GM21786 (cell line): ENCODE data around the gene SESN1.

Experiments
- ATAC-seq: cut with Tn5 transposase; IDR thresholded peaks from one replicate; pipeline ENCODE4 v1.9.1; 2021; ENCODE audit not compliant: unreplicated experiment

Gene SESN1

DNA sequence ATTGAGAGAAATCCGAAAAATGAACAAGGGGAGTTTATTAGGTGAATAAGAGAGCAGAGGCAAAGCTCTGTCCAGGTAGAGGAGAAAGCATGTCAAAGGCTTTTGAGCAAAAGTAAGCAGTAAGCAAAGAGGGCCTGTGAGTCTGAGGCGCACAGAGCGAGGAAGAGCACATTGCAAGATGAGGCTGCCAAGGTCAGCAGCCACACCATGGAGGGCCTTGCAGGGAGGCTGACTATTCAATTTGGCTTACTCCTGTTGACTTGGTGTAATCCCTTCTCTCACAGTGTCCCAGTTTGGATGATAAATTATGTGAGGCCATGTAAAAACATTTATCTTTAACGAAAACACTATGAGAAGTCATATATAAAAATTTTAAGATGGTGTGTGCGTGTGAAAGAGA lies 32.4 kb downstream of the SESN1 start:
- no peak for ATAC-seq

DNA sequence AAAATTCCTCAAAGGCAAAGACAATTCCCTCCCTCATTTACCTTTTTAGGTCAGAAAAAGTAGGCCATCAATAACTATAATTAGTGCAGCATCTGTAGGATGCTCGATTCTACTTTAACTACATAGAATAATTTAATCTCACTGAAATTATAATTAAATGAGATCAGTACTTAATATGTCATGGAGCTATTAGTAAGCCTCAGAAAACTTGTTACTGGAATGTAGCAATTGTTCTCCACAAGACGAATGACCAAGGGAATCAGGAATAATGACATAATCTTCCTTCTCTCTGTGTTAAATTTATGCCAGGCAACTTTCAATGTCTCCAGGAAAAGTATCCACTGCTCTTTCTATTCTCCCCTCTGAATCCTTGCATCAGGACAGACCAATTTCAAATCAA lies 34.1 kb downstream of the SESN1 start:
- ATAC-seq: no peak

DNA sequence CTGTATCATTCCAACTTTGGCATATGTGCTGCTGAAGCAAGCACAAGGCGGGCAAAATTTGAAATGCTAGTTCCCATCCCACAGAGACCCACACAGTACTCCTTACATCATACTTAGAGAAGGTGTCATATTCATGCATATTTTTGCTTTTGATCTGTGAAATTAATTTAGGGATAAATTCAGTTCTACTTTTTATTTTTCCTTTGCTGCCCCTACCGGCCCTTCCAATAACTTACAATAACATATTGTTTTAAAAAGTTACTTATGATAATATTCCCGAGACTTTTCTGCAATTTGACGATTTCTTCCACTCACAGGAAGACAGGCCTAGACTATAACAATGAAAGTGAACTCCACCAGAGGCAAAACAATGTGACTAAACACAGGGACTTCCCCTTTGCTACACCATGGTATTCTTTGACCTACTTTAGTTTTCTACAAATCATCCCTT lies 35.0 kb downstream of the SESN1 start:
- ATAC-seq: peak; percentile 83

DNA sequence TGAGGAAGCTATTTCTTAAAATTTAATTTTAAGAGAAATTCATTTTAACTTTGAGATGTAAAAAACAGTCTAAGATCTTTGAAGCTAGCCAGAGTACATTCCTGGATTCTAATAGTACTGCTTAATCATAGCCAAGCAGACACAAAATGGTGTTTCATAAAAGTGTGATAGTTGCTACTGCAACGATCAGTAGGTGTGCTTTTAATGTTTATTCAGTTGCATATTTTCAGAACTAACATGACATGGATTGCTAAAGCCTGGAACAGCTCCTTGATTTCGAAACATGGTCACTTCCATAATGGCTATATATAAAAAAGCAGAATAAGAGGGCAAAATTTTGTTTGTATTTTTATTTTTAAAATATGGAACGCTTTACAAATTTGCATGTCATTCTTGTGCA lies 35.5 kb downstream of the SESN1 start:
- ATAC-seq: no peak

DNA sequence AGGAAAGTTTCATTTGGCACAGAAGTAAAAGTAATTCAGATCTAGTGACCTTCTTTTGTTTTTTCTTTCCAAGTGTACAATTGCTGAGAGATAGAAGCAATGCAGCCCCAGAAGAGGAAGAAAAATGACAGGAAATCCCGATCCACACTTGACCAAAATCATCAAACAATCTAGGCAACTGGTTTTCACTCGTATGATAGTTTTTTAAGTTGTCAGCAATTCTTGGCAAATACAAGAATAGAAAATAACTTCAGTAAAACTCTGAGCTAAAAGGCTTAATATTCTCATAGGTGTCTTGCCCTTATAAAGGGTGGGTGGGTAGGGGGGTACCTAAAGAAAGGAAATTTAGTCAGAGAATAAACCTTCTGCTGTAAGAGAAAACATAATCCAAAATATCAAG lies 36.0 kb downstream of the SESN1 start:
- no peak for ATAC-seq

DNA sequence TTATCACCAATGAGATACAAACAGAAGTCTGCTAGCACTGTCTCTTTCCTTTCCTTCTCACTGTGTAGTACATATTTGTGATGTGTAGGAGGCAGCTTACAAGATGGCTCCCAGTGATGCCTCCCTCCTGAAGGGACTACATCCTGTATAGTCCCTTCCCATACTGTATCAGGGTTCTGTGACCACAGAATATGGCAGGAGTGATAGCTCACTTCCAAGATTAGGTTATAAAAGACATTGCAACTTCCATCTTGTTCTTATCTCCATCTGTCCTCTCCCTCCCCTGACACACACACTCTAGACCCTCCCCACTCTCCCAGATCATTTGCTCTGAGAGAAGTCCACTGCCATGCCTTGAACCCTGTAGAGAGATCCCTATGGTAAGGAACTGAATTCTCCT lies 38.0 kb downstream of the SESN1 start:
- no peak for ATAC-seq

DNA sequence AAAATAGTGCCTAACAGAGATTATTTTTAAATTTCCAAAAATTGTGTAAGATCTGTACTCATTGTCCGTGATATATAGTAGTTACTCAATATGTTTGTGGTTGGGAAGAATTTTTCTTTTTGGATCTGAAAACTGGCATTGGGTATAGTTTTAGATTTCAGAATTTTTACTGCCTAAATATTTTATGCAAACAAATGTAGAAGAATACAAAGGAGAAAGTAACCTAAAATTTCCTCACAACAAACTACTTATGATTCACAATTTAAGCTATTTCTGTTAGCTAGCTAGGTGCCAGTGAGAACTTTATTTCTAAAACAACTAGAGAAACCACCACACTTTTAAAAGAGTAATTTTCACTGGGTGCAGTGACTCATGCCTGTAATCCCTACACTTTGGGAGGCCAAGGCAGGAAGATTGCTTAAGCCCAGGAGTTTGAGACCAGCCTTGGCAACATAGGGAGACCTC lies 38.8 kb downstream of the SESN1 start:
- no peak for ATAC-seq

DNA sequence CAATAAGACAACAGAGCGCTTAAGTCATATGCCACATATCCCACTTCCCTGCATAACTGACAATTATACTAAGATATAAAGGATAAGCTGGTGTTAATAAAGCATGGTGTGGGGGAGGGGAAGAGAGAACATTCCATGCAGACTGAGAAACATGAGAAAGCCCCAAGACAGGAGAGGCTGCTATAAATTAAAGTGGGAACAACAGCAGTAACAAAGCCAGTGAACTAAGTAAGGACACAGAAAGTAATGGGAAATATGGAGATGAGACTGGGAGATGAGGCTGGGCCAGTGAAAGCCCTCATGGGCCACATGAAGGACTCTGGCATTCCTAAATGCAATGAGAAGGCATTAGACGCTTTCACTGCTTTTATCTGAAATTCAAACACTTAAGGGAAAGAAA lies 41.3 kb downstream of the SESN1 start:
- ATAC-seq: no peak

DNA sequence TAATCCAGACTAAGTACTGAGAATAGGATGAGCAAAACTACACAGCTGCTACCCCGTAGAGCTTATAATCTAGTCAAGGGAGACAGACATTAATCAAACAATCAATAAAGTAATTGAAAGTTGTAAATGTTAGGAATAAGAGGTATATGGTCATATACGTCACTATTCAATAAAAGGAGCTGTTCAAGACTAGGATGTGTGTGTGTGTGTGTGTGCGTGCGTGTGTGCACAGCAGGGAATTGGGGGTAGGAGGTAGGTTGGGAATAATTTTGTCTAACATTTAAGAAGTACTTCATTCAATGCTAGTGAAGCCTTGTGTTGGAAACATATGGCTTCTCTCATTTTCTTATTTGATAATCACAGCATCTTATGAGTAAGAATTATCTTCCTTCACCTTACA lies 41.8 kb downstream of the SESN1 start:
- no peak for ATAC-seq

DNA sequence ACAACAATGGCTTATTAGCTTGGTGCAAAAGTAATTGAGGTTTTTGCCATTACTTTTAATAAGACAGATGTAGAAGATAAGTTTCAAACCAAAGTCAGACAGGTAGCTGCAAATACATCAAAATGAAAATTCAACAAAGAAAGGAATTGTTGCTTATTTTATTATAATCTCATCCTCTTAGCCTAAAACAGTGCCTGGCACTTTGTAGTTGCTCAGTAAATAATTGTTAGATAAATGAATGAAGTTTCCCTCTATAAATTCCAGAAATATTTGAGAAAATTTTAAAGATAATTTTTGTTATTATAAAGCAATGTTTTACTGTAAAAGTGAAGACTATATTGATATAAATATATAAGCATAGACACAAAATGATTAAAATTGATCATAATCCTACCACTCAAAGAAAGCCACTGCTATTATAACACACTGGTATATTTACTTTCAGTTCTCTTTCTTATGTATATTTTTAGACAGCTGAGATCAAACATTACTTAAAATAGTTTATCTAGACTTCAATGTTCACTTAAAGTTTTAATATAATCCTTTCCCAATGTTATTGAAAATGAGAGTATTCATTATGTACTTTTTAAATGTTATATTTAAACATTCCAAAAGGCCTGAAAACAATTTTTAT lies 42.5 kb downstream of the SESN1 start:
- peak; percentile 55 for ATAC-seq

DNA sequence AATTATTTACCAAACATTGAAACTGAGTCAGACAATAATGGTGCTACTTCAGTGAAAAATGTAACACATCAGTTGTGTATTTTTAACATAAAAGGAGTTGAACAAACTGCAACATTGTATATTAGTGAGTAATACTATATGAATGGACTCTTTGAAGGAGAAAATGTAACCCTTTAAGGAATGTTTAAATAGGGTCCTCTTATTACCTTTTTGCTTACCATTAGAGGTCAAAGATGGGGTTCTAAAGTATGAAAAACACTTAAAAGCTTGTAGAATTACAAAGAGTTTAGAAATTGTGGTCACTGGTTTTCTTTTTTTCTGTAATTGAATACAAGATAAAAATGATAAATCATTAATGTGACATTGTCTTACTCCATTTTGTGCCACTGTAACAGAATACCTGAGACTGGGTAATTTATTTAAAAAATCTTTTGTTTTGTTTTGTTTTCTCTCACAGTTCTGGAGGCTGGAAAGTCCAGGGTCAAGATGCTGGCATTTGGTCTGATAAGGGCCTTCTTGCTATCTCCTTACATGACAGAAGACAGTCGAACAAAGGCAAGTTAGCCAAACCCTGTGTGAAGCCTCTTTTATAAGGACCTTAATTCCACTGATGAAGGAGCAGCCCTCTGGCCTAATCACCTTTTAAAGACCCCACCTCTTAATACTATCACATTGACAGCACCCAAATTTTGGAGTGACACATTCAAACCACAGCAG lies 43.2 kb downstream of the SESN1 start:
- no peak for ATAC-seq

DNA sequence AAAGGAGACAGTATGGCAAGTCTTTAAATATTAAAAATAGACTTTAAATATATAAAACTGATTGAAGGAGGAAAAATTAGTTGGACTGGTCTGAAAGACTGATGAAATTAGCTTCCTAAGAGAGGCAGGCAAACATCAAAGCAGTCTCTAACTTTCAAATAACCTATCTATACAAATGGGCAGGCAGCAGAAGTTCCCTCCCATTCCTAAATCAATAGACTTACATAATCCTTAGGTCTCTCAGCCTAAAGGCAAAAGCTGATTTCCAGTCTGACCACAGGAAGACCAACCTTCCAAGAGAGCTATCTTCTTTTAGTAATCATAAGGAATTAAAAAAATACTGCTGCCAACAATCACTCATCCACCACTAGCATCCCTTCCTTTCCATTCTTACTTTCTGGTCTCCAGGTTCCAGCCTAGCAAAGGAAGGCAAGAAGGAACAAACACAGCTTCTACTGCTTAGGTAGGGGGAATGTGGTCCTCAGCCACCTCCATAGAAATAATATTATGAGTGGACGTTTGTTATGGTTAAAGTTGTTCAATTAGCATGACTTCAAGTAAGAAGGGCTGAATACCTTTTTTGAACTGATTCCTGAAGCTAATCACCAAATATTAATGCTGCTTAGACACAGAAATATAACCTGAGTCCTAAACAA lies 44.1 kb downstream of the SESN1 start:
- ATAC-seq: no peak

DNA sequence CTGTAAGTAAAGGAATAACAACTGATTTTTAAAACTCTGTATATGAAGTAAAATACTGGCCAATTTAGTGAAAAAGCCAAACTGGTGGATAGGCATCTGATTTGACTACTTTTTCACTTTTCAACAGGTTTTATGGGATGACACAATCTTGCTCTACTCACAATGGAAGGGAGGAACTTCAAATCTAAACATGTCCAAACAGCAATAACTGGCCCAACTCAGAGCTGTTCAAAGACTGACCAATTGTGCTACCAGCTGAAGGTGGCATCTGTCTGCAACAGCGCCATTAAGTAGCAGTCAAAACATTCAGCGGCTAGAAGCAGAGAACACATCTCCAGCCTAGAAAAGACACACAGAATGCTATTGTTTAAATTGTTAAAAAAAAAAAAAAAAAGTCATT lies 44.6 kb downstream of the SESN1 start:
- no peak for ATAC-seq

DNA sequence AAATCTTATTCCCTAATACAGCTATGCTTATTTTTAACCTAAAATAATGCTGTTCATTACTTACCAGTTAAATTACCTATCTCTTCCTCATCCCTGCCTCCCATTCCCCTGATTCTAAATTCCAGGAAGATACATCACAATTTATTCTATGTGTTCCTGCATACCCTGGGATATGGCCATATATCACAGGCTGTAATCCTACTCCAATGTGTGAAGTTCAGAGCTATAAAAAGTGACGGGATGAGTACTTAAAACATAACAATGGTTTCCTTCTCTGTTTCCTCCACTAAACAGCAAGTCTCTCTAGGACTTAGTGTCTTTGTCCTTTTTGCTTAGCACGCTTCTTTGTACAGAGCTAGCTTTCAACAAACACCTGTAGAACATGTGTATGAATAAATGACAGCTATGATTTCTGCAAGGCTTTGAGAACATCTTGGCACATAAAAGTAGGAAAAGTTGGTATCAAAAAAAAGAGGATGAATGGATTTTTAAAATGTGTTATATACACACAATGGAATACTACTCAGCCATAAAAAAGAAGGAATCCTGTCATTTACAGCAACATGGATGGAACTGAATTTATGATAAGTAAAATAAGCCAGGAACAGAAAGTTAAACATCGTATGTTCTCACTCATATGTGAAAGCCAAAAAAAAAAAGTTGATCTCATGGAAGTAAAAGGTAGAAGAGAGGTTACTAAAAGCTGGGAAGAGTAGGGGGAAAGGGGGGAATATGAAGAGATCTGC lies 45.8 kb downstream of the SESN1 start:
- no peak for ATAC-seq

DNA sequence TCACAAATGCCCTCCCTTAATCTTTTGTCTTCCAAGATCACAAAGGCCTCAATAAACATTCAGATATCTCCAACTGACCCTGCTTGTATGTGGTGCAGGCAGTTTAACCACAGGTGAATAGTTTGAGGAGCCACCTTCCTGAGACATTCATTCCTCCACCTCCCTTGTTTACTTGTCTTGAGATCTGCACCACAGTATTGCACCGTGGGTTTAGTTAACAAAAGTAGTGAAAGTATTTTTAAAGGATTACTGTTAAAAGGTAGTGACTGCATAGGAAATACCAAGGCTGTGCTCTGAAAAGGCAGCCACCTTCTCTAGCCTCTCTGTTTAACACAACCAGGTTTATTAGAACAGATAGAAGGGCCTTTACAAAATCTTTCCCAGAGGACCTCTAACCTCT lies 46.5 kb downstream of the SESN1 start:
- ATAC-seq: no peak

DNA sequence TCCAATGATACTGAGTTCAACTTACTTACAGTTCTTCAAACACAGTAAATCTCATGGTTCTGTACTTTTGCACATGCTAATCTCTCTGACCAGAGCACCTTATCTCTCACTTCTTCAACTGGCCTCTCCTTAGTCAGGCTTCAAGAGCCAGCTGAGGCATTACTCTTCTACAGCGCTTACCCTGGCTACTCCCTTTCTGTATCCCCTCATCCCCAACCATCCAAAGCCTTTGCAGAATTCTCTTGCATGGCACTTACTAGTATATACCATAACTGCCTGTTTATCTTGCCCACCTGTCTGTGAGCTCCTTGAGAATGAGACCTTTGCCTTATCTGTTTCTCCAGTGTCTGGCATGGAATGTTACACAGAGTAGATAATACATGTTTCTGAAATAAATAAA lies 49.2 kb downstream of the SESN1 start:
- ATAC-seq: no peak

DNA sequence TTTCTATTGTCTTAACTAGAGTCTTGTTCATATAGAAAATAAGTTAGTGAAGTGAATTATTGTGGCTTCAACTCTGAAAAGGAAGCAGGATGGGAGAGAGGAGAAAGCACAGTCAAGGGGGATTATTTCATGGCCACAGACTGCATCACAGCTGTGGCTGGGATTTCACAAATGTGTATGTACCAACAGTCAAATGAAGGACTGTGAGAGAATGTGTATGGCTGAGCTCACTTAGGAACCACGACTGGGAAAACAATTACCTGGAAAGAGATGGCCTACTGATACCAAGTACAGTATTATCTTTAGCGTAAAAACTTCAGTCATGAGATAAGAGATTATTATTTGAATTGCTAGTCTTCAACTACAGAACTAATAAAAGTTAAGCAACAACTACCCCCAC lies 54.9 kb downstream of the SESN1 start:
- ATAC-seq: no peak

DNA sequence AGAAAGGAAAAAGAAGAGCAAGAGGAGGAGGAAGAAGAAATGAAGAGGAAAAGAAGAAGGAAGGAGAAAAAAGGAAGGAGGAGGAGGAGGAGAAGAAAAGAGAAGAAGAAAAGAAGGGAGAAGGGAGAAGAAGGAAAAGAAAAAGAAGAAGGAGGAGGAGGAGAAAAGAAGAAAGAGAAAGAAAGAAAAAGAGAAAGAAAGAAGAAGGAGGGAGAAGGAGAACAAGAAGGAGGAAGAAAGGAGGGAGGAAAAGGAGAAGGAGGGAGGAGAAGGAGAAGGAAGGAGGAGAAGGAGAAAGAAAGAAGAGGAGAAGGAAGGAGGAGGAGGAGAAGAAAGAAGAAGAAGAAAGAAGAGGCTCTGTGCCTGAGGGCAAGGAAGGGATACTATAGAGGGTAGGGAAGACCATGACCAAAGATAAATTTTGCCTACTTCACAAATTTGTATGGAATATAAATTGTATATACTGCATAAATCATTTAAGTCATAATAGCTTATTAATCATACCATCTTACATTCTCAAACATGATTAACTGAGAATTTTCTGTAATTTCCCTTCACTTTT lies 55.7 kb downstream of the SESN1 start:
- no peak for ATAC-seq

DNA sequence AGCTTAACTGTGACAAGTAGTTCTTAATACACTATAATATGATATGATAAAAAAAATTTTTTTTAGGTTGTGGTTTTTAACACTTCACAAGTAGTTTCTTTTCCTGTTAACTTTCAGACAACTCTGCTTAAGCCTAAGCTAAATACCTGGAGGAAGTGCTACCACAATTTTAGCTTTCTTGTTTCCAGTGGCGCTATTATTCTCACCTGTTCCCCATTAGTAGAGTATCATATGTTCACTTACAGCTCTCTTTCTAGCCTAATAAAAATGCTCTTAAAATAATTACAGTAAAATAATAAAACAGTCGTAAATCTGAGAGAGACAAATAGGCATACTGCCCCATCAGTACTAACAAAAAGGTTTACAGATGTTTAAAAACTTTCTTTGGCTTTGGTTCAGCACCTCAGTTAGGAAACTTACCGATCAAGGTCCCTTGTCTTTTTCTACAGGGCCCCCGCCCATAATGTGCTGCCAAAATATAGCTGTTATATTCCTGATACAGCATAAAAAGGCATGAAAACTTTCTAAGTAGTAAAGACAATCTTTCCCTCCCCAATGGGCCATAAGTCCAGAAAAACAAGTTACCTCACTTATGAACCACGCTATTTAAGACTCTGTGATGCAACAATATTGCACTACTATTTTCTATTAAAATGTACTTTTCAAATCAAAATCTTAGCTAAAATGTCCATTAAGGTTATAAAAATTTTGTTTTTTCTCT lies 57.9 kb downstream of the SESN1 start:
- no peak for ATAC-seq

DNA sequence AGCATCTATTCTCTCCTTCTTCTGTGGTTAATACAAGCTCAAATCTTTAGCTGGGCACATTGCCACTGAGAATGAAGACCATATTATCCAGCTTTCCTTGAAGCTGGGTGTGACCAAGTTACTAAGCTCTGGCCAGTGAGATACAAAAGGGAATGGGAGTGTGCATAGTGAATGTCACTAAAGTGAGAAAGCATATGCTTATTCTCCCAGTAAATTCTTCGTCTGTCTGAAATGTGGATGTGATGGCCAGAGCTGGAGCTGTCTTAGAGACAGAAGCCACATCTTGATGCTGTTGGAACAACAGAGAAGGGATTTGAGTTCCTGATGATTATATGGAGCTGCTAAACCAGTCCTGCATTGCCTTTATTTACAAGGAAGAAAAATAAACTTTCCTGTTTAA lies 60.1 kb downstream of the SESN1 start:
- ATAC-seq: no peak

DNA sequence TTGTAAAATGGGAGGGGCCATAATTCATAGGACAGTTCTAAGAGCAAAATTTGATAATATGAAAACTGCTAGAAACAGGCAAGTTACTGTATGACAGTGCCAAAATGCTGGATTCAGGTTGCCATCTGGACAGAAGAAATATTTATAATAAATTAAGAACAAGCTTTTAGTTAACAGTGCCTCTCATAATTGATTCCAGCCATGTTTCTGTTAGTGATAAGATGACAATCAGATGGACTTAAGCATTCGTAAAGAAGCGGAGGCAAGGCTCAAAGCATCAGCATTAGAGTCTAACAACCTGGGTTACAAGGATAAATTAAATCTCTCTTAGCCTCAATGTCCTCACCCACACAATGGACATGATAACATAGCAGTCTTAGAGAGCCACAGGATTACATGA lies 61.0 kb downstream of the SESN1 start:
- no peak for ATAC-seq
